Stimulated activated naive B cell treated with anti-CD40 and anti-IgM and Interleukin-4, amounts not matched to agents 10 μg/mL and 1 μg/mL and 100 μg/mL, for 72 hours (primary cell): Measurements from ENCODE around the gene PAX2.

Source experiments
- ATAC-seq, 2 donors: fragments of 150-1000 bp; cut with Tn5 transposase; replicated peaks; 2 replicates each; pipeline ENCODE4 v1.10.0; 2021; ENCODE audit warnings: moderate library complexity in 1 of 2
- DNase-seq: peaks from one replicate; pipeline ENCODE4 v3.0.0; 2021
- H3K27ac Mint-ChIP-seq: one replicate; pipeline ENCODE4 v1.8.0; 2022; ENCODE audit warnings: mild to moderate bottlenecking, mixed read lengths
- H3K27me3 Mint-ChIP-seq, 2 donors: one replicate each; pipeline ENCODE4 v1.8.0; 2022; ENCODE audit warnings: mixed read lengths in 2 of 2
- H3K36me3 Mint-ChIP-seq, 2 donors: one replicate each; pipeline ENCODE4 v1.8.0; 2022; ENCODE audit warnings: mixed read lengths in 2 of 2, mild to moderate bottlenecking in 1 of 2
- H3K4me1 Mint-ChIP-seq, 2 donors: one replicate each; pipeline ENCODE4 v1.8.0; 2022; ENCODE audit warnings: mixed read lengths in 2 of 2, mild to moderate bottlenecking in 1 of 2
- H3K4me3 Mint-ChIP-seq, 2 donors: one replicate each; pipeline ENCODE4 v1.8.0; 2022; ENCODE audit warnings: mild to moderate bottlenecking in 2 of 2, mixed read lengths in 2 of 2, moderate library complexity in 1 of 2
- H3K9me3 Mint-ChIP-seq, 2 donors: one replicate each; pipeline ENCODE4 v1.8.0; 2022; ENCODE audit warnings: mixed read lengths in 2 of 2, mild to moderate bottlenecking in 1 of 2

The PAX2 gene

GRCh38 chr10:100730725-100731406 is 14.5 kb upstream of the PAX2 start:
- Mint-ChIP-seq H3K4me3 (peak overlapping the region; percentile 23 to 60), H3K27me3 (peaks cover 81 to 93% of the 10 kb centered on the region in 2 donors), H3K36me3 (peaks cover 0 to 3% of the 10 kb centered on the region in 2 donors), H3K4me1 (peaks cover 29 to 42% of the 10 kb centered on the region in 2 donors), H3K27ac (peak overlapping the region; percentile 83), H3K9me3 (peaks cover 0 to 2% of the 10 kb centered on the region in 2 donors)
- ATAC-seq (peak; percentile 91 to 94), DNase-seq (peak; percentile 70)

- peaks cover 30 to 42% of the 10 kb centered on the region in 2 donors for H3K4me1 Mint-ChIP-seq
- ATAC-seq = peak; percentile 15 to 28
- peaks cover 76 to 89% of the 10 kb centered on the region in 2 donors for H3K27me3 Mint-ChIP-seq
- peak overlapping the region; percentile 23 to 60 for H3K4me3 Mint-ChIP-seq
- peaks cover 0 to 3% of the 10 kb centered on the region in 2 donors for H3K36me3 Mint-ChIP-seq
- peak overlapping the region; percentile 83 for H3K27ac Mint-ChIP-seq
- H3K9me3 Mint-ChIP-seq = peaks cover 0 to 2% of the 10 kb centered on the region in 2 donors
- DNase-seq = no peak
Measured at GRCh38 chr10:100731407-100732240, 13.8 kb upstream of the PAX2 start.

- H3K4me3 Mint-ChIP-seq = peak overlapping the region in 1 of 2 donors; percentile 7
- peaks cover 0 to 2% of the 10 kb centered on the region in 2 donors for H3K9me3 Mint-ChIP-seq
- H3K4me1 Mint-ChIP-seq = peaks cover 33 to 45% of the 10 kb centered on the region in 2 donors
- ATAC-seq (no peak), DNase-seq (no peak)
- no peak overlapping the region for H3K27ac Mint-ChIP-seq
- peaks cover 0 to 3% of the 10 kb centered on the region in 2 donors for H3K36me3 Mint-ChIP-seq
- peaks cover 78 to 93% of the 10 kb centered on the region in 2 donors for H3K27me3 Mint-ChIP-seq
Measured at GRCh38 chr10:100732241-100732596, 13.2 kb upstream of the PAX2 start.

GRCh38 chr10:100733329-100733728 is 12.1 kb upstream of the PAX2 start:
- H3K4me1 Mint-ChIP-seq = peaks cover 42 to 56% of the 10 kb centered on the region in 2 donors
- peaks cover 0 to 2% of the 10 kb centered on the region in 2 donors for H3K9me3 Mint-ChIP-seq
- DNase-seq (no peak), ATAC-seq (no peak)
- H3K27ac Mint-ChIP-seq = no peak overlapping the region
- H3K4me3 Mint-ChIP-seq = no peak overlapping the region
- H3K36me3 Mint-ChIP-seq = peaks cover 0 to 3% of the 10 kb centered on the region in 2 donors
- peaks cover 78 to 93% of the 10 kb centered on the region in 2 donors for H3K27me3 Mint-ChIP-seq

- Mint-ChIP-seq H3K27ac (no peak overlapping the region), H3K9me3 (peaks cover 0 to 2% of the 10 kb centered on the region in 2 donors), H3K27me3 (peaks cover 78 to 93% of the 10 kb centered on the region in 2 donors), H3K4me1 (peaks cover 36 to 54% of the 10 kb centered on the region in 2 donors), H3K36me3 (peaks cover 0 to 3% of the 10 kb centered on the region in 2 donors), H3K4me3 (no peak overlapping the region)
- ATAC-seq (no peak), DNase-seq (no peak)
Measured at GRCh38 chr10:100734295-100735086, 10.9 kb upstream of the PAX2 start.

GRCh38 chr10:100735087-100735336 is 10.4 kb upstream of the PAX2 start:
- Mint-ChIP-seq H3K27ac (no peak overlapping the region), H3K4me3 (peak overlapping the region in 1 of 2 donors; percentile 1), H3K4me1 (peaks cover 39 to 54% of the 10 kb centered on the region in 2 donors), H3K9me3 (peaks cover 0 to 2% of the 10 kb centered on the region in 2 donors), H3K27me3 (peaks cover 80 to 93% of the 10 kb centered on the region in 2 donors), H3K36me3 (peaks cover 0 to 3% of the 10 kb centered on the region in 2 donors)
- ATAC-seq (no peak), DNase-seq (no peak)

GRCh38 chr10:100735337-100736143 is 9.8 kb upstream of the PAX2 start:
- no peak for DNase-seq
- Mint-ChIP-seq H3K4me3 (peak overlapping the region in 1 of 2 donors; percentile 1), H3K27me3 (peaks cover 81 to 93% of the 10 kb centered on the region in 2 donors), H3K4me1 (peaks cover 37 to 54% of the 10 kb centered on the region in 2 donors), H3K27ac (no peak overlapping the region), H3K9me3 (peaks cover 0 to 2% of the 10 kb centered on the region in 2 donors), H3K36me3 (peaks cover 0 to 2% of the 10 kb centered on the region in 2 donors)
- no peak for ATAC-seq

- Mint-ChIP-seq H3K27ac (no peak overlapping the region), H3K27me3 (peaks cover 86 to 95% of the 10 kb centered on the region in 2 donors), H3K36me3 (peaks cover 0 to 2% of the 10 kb centered on the region in 2 donors), H3K9me3 (peaks cover 0 to 2% of the 10 kb centered on the region in 2 donors), H3K4me1 (peaks cover 38 to 54% of the 10 kb centered on the region in 2 donors), H3K4me3 (no peak overlapping the region)
- no peak for DNase-seq
- no peak for ATAC-seq
Measured at GRCh38 chr10:100736144-100736808, 9.1 kb upstream of the PAX2 start.

GRCh38 chr10:100736809-100737354 is 8.5 kb upstream of the PAX2 start:
- no peak overlapping the region for H3K27ac Mint-ChIP-seq
- peaks cover 86 to 95% of the 10 kb centered on the region in 2 donors for H3K27me3 Mint-ChIP-seq
- peaks cover 37 to 54% of the 10 kb centered on the region in 2 donors for H3K4me1 Mint-ChIP-seq
- no peak for ATAC-seq
- DNase-seq = no peak
- peak overlapping the region; percentile 66 to 81 for H3K4me3 Mint-ChIP-seq
- no peaks in the 10 kb centered on the region for H3K9me3 Mint-ChIP-seq
- H3K36me3 Mint-ChIP-seq = peaks cover 0 to 2% of the 10 kb centered on the region in 2 donors

GRCh38 chr10:100737355-100738054 is 7.9 kb upstream of the PAX2 start:
- peaks cover 86 to 95% of the 10 kb centered on the region in 2 donors for H3K27me3 Mint-ChIP-seq
- no peak overlapping the region for H3K27ac Mint-ChIP-seq
- no peak for ATAC-seq
- no peak for DNase-seq
- no peaks in the 10 kb centered on the region for H3K9me3 Mint-ChIP-seq
- H3K4me3 Mint-ChIP-seq = peak overlapping the region; percentile 66 to 81
- peaks cover 0 to 2% of the 10 kb centered on the region in 2 donors for H3K36me3 Mint-ChIP-seq
- H3K4me1 Mint-ChIP-seq = peaks cover 43 to 59% of the 10 kb centered on the region in 2 donors

- H3K4me1 Mint-ChIP-seq = peaks cover 48 to 66% of the 10 kb centered on the region in 2 donors
- peak overlapping the region; percentile 76 for H3K27ac Mint-ChIP-seq
- peaks cover 88 to 95% of the 10 kb centered on the region in 2 donors for H3K27me3 Mint-ChIP-seq
- DNase-seq (no peak), ATAC-seq (no peak)
- H3K4me3 Mint-ChIP-seq = peak overlapping the region; percentile 39 to 47
- no peaks in the 10 kb centered on the region for H3K9me3 Mint-ChIP-seq
- H3K36me3 Mint-ChIP-seq = peaks cover 0 to 2% of the 10 kb centered on the region in 2 donors
Measured at GRCh38 chr10:100738055-100738827, 7.1 kb upstream of the PAX2 start.
